ENCODE measurements around the gene UBA52.
"Not testable (repeated sequence)": the region's sequence is repeated elsewhere in the genome, so short reads cannot be mapped to it uniquely, and the experiment has no call there.

The UBA52 gene

DNA sequence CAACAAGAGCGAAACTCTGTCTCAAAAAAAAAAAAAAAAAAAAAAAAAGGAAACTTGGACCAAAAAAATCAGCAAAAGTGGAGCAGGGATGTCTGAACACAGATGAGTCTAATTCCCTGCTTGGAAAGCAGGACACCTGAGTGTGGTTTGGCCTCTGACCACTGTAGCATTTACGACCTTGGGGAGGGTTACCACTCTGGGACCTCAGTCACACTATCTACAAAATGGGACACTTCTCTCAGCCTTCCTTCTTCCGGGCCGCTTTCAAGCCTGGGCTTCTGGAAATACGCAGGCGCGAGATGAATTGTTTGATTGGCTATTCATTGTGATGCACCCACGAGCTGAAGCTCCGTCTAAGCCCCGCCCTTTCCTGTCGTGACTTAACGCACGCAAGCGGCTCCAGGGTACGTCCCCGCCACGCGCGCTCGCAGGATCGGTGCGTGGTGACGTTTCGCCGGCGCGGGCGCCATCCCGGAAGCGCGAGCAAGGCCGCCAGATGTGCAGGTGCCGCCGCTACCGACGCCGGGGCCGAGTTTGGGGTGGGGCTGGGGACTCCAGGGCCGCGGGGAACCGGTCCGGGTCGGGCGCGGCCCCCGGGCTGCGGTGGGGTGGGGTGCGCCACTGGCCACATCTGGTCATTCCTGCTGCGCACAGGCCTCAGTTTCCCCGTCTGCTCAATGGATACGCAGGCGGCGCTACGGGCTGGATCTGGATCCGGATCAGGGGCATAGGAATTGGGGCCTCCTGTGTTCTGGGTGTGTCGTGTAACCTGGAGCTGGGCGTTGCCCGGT, 14.1 kb upstream of the UBA52 start, which contains the start of gene KXD1:
TSS of gene KXD1 (plus strand) at position 460 of the 791 bp plus-strand sequence. CDS start 4,187 bp downstream, outside the sequence.
- peak; percentile 93 for DNase-seq

DNA sequence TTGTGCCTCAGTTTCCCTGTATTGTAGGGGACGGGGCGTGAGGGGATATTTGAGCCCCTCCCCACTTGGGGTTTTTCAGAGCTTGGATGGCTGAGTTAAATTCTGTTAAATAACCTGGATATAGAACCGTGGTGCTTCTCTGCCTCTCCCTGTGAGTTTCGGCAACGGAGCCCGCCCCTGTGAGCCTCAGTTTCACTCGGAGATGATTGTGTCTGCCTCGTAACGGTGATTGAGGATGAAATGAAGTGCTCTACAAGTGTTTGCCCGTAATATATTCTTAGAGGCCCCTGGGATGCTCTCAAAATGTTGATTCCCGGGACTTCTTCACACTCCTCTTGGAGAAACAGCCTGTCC, 13.5 kb upstream of the UBA52 start:
- DNase-seq: no peak

DNA sequence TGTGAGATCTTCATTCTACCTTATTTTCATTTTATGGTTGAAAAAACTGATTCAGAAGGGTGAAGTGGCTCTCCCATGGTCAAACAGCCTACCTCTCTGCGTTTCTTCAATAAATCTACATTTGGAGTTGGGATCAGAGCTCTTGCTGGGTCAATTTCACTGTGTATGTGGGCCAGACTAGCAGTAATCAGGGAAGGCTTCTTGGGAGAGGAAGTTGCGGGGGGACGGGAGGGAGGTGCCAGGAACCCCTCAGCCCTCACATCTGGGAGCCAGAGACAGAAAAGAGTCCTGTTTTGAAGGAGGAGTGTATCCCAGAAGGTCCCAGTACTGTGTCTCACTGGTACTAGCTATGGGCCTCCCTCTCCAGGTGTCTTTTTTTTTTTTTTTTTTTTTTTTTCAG, 13.1 kb upstream of the UBA52 start:
- no peak for DNase-seq

DNA sequence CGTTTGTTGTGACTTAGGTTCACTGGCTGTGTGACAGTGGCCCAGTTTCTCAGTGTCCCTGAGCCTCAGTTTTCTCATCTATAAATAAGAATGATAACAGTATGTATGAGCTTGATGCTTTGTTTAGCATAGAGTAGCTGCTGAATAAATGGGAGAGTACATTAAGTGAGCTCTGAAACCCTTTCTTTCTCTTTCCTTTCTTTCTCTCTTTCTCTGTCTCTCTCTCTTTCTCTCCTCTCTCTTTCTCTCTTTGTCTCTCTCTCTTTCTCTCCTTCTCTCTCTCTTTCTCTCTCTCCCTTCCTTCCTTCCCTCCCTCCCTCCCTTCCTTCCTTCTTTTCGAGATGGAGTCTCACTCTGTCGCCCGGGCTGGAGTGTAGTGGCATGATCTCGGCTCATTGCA, 12.0 kb upstream of the UBA52 start:
- no peak for DNase-seq

DNA sequence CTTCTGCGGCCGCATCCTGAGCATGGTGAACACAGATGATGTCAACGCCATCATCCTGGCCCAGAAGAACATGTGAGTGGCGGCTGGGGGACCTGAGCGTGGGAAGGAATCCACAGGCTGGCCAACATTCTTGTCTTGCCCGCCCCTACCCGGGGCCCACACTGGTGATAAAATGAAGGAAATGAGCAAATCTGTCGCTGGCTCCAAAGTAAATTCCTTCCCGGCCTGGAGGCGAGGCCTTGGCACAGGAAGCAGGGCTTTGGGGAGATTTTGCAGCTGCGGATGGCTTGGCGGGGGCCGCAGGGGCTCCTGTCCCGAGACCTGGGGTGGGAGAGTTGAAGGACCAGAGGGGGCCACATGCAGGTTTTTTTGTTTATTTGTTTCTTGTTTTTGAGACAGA, 9.6 kb upstream of the UBA52 start:
- no peak for DNase-seq

DNA sequence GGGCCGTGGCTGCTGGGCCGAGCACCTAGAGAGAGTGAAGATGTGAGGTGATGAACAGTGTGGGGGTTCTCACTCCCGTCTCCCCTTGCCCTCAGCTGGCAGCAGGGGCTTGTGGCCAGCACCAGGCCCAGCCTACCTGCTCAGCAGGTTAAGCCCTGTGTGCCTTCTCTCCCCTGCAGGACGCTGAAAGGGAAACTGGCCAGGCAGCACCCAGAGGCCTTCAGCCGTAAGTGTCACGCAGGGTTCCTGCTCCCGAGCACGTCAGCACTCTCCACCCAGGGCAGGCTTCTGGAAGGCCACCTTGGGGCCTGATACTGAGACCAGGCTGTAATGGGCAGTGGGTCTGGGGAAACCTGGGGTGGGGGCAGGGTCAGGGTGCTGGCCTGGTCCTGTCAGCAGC, 4.7 kb upstream of the UBA52 start:
- DNase-seq: no peak

DNA sequence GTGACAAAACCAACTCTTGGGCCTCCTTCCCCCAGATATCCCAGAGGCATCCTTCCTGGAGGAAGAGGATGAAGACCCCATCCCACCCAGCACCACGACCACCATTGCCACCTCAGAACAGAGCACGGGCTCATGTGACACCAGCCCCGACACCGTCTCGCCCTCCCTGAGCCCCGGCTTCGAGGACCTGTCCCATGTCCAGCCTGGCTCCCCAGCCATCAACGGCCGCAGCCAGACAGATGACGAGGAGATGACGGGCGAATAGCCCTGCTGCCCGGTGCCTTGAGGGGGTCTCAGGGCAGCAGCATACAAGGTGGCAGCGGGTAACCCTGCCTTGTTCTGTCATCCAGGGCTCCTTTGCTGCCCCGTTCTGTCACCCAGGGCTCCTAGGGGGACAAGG, 3.3 kb upstream of the UBA52 start:
- DNase-seq: no peak

DNA sequence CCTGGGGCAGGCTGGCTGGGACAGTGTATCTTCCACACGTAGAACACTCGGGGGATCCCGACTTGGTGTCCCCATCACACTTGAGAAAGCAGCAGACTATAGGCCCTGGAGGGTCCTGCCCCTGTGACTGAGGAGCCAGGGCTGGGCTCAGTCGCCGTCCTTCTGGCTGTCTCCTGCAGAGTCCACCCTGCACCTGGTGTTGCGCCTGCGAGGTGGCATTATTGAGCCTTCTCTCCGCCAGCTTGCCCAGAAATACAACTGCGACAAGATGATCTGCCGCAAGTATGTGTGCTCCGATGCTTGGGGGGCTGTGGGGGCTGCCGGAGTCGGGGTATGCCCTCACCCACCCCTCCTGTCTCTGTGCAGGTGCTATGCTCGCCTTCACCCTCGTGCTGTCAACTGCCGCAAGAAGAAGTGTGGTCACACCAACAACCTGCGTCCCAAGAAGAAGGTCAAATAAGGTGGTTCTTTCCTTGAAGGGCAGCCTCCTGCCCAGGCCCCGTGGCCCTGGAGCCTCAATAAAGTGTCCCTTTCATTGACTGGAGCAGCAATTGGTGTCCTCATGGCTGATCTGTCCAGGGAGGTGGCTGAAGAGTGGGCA, 3.1 kb downstream of the UBA52 start:
- no peak for DNase-seq

DNA sequence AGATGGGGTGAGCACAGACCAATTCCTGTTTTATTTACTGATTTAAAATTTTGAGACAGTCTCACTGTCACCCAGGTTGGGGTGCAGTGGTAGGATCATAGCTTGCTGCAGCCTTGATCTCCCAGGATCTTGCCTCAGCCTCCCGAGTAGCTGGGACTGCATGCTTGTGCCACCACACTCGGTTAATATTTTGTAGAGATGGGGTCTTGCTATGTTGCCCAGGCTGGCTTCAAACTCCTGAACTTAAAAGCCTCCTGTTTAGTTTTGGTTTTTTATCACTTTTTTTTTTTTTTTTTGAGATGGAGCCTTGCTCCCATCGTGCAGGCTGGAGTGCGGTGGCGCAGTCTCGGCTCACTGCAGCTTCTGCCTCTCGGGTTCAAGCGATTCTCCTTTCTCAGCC, 4.7 kb downstream of the UBA52 start:
- DNase-seq: no peak

DNA sequence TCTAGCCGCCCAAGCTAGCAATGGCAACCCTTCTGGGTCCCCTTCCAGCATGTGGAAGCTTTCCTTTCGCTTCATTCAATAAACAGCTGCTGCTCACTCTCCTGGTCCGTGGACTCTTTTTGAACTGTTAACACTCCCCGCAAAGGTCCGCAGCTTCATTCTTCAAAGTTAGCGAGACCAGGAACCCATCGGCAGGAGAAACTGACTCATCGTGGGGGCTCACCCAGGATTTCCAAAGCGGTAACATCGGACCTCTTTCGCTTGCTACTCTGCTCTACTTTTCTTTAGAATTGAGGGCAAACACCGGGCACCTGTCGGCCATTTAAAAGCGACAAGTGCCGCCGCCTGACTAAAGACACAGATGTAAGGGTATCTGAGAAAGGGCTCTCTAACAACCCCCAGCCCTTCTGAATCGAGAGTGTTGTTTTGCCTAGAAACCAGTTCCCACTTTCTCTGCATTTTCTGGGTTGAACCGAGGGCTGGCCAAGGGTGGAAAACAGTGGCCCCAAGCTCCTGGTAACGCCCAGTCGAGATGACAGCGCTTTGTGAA, 5.8 kb downstream of the UBA52 start:
- DNase-seq: no peak

DNA sequence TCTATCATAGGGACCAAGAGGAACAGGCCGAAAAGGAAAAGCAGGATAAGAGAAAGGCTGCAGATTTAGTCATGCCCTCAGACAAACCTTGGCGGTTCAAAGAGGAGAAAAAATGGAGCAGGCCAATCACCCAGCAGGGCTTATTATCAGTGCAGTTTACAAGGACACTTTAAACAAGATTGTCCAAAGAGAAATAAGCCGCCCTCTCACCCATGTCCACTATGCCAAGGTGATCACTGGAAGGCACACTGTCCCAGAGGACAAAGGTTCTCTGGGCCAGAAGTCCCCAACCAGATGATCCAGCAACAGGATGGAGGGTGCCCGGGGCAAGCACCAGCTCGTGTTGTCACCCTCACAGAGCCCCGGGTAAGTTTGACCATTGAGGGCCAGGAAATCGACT, 8.7 kb downstream of the UBA52 start:
- DNase-seq: no peak

DNA sequence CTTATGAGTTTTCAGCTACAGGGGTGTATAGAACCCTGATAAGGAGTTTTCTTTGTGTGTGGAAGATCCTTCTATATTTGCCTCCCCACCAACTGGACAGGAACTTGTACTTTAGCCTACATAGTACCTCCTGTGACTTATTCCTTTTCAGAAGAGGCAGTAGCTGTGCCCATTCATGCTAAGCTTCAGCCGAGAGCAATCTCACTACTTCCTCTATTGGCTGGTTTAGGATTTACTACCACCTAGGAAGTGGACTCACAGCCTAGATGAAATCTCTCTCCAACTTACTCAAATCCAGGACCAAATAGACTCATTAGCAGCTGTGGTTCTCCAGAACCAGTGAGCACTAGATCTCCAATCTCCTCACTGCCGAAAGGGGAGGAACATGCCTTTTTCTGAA, 14.6 kb downstream of the UBA52 start:
- no peak for DNase-seq

DNA sequence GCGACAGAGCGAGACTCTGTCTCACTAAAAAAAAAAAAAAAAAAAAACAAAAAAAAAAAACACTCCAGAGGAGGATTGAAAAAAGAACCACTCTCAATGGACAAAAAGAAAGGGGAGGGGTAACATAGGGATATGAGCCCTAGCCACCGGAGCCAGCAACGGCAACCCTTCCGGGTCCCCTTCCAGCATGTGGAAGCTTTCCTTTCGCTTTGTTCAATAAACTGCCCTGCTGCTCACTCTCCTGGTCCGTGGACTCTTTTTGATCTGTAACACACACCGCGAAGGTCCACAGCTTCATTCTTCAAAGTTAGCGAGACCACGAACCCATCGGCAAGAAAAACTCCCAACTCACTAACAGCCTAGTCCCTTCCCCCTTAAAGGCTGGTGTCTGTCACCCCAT, 15.9 kb downstream of the UBA52 start:
- no peak for DNase-seq

DNA sequence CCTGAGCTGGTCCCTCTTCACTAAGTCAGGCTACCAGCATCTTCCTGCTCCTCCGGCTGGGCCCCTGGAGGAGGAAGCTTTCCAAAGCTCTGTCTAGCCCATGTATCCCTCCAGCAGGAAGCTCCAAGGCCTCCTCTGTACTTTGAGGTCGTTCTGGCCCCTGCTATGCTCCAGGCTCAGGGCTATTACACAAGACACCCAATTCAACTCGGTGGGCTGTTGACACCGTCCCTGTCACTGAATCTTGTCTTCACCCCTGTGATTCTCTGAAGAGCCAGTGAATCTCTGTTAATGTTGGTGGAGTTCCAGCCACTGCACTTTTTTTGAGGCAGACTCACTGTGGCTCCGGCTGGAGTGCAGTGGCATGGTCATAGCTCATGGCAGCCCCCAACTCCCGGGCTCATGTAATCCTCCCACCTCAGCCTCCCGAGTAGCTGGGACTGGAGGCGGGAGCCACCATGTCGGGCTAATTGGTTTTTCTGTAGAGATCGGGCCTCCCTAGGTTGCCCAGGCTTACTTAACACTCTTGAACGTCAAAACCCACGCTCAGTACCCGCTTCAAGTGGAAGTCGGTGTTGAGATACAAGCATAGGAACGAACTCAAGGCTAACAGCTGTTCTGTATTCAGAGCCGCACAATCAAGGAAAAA, 16.4 kb downstream of the UBA52 start:
- no peak for DNase-seq

DNA sequence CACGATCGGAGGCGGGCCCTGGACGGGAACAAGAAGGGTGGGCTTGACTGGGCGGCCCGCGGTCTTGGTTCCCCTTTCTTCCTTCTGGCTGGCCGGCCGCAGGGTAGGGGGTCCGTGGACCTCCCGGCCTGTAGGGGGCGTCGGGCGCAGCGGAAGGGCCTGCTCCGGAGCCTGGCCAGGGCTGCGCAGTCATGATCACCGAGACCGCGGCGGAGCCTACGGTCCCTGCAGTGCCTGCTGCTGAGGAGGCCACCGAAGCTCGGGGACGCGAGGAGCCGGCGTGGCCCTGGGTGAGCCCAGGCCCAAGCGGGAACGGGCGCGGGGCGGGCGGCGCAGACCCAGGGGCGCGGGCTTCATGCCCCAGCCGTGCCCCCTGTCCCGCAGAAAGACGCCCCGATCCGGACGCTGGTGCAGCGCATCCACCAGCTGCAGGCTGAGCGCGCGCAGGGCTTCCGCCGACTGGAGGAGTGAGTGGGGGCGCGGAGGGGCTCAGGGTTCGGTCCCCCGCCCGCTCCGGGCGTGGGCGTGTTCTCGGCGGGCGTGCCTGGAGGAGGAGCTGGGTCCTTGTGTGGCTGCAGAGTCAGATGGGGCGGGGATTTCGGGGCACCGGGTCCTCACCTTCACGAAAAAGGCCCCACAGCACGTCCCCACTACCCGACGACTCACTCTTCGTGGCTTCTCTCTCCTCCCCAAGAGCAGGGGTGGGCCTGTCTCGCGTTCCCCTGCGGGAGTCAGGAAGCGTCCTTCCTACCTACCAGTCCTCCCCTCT, 17.1 kb downstream of the UBA52 start, which contains the start of gene REX1BD:
TSS of gene REX1BD (plus strand) at position 188 of the 769 bp plus-strand sequence. CDS start at position 192, 4 bp downstream.
- peak; percentile 72 for DNase-seq

DNA sequence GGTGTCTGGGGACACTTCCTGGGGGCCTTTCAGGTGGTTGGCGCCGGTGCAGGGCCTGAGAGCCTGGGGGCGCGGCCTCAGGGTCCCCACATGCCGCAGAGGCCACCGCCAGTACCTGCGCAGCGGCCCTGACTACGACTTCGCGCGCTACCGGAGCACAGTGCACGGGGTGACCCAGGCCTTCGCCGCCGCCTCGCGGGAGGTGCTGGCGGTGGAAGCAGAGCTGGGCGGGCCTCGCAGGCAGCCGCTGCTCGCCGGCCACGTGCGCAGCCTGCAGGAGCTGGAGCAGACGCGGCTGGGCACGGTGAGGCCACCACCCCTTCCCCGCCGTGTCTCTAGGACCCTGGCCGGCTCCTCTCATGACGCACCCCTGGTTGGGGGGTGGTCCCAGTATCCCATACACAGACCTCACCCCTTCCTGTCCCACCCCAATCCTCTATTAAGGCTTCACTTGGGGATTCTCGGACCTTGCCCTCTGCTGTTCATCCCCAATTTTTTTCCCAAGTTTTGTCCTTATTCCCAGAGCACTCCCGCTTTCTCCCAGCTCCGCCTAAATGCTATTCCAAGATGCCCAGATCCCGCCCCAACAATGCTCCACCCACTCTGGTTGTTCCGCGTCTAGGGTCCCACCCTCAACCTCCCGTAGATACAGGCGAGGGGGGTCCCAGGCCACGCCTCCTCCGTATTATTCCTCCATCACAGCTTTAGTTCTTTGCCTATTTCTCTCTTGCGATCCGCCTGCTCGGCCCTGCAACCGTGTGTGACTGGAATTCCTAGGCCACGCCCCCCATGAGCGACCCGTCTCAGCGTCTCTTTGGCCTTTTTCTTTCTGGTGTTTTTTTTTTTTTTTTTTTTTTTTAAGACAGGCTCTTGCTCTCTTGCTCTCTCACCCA, 18.0 kb downstream of the UBA52 start:
- DNase-seq: peak; percentile 77

DNA sequence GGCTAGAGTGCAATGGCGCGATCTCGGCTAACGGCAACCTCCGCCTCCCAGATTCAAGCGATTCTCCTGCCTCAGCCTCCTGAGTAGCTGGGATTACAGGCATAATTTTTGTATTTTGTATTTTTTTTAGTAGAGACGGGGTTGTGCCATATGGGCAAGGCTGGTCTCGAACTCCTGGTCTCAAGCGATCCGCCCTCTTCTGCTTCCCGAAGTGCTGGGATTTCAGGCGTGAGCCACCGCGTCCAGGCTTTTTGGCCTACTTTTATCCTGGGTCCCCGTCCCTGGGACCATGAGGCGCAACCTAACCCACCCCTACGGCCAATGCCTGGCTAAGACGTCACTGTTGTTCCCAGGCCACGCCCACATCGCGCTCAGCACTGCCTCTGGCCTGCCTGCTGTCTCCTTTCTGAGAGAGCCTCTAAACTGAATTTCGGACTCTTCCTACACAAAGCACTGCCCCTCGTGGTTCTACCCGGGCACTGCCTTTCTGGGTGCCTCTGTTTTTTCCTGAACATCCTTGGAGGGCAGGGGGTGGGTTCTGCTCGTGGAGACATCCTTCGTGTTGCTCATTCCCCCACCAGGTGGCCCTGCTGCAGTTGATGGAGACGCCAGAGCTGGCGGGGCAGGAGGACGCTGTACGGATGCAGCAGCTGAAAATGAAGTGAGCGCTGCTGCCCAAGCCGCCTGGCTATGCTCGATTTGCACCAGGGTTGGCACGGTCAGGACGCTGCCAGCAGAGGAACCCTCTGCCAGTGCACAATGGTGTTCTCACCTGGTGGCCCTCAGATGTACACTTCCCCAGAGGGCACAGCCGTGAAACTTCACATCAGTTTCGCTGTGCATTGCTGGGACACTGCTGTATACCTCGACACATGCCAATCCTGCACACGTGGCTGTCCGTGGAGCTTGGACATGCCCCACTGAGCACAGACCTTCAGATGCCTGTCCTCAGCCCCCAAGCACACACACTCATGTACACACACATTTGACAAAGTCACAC, 18.9 kb downstream of the UBA52 start:
- DNase-seq: peak; percentile 96

DNA sequence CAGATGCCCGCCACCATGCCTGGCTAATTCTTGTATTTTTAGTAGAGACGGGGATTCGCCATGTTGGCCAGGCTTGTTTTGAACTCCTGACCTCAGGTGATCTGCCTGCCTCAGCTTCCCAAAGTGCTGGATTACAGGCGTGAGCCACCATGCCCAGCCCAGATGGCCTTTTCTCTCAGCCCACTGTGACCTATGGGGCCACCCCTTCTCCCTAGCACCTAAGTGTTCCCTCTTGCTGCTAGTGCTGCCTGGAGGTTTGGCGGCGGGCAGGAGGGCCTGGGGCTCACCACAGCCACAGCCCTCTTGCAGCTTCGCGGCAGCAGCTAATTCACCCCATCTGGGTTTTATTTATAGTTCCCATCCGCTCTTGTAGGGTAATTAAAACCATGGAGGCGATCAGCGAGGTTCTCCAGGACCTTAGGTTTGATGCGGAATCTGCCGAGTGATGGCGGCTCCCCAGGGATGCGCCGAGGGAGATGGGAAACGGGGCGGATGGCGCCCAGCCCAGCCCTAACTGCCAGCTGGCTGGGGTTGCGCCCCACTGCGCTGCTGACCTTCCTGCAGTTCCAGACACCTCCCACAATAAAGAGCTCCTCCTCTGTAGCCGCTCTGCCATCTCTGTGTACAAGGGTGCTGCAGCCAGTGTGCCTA, 20.2 kb downstream of the UBA52 start:
- no peak for DNase-seq

DNA sequence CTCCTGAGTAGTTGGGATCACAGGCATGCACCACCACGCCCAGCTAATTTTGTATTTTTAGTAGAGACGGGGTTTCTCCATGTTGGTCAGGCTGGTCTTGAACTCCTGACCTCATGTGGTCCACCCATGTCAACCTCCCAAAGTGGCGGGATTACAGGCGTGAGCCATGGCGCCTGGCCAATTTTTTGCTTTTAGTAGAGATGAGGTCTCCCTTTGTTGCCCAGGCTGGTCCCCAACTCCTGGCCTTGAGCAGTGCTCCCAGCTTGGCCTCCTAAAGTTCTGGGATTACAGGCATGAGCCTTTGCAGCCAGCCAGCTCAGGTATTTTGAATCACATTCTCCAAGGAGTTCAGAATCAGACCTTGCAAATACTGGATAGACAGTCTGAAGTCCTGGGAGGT, 21.1 kb downstream of the UBA52 start:
- DNase-seq: not testable (repeated sequence)
